HG03439 (cell line): Measurements from ENCODE around the gene UBXN1.
"Not testable (repeated sequence)": the region's sequence is repeated elsewhere in the genome, so short reads cannot be mapped to it uniquely, and the experiment has no call there.

Experiments
- ATAC-seq: cut with Tn5 transposase; IDR thresholded peaks from one replicate; pipeline ENCODE4 v1.9.1; 2021; ENCODE audit warnings: mild to moderate bottlenecking, moderate library complexity; ENCODE audit not compliant: unreplicated experiment

The UBXN1 gene

DNA sequence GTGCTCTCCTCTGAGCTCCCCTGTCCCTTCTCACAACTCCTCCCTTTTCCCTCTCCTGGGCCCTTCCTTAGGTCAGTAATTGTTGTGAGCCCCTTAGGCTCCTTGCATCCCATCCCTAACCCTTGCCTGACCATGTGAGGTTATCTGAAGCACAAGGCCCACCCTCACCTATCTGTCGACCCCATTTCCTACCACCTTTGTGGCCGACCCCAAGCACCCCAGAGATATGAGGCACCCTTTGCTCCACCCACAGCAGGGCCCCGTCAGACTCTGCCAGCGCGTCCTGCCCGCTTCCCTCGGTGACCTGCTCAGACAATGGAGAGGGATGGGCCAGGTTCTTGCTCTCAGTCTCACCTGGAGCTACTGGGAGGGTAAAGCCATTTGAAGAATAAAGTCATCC is 29.9 kb upstream of the UBXN1 start:
- no peak for ATAC-seq

GRCh38 chr11:62708392-62708791 is 29.5 kb upstream of the UBXN1 start:
- no peak for ATAC-seq

GRCh38 chr11:62707277-62707861 is 28.5 kb upstream of the UBXN1 start, which contains the start of the genes BSCL2 and GNG3:
TSS of gene BSCL2 (minus strand) at chr11:62707424. CDS start at chr11:62707195, 229 bp downstream.
TSS of gene GNG3 (plus strand) at chr11:62707676. CDS start at chr11:62708296, 620 bp downstream.
- ATAC-seq = no peak

- no peak for ATAC-seq
These were observed 28.0 kb upstream of the UBXN1 start for GRCh38 chr11:62706850-62707247.

GRCh38 chr11:62705880-62706849 is 27.3 kb upstream of the UBXN1 start:
- ATAC-seq = peak; percentile 42

- ATAC-seq = no peak
These were observed 26.5 kb upstream of the UBXN1 start for GRCh38 chr11:62705413-62705812.

DNA sequence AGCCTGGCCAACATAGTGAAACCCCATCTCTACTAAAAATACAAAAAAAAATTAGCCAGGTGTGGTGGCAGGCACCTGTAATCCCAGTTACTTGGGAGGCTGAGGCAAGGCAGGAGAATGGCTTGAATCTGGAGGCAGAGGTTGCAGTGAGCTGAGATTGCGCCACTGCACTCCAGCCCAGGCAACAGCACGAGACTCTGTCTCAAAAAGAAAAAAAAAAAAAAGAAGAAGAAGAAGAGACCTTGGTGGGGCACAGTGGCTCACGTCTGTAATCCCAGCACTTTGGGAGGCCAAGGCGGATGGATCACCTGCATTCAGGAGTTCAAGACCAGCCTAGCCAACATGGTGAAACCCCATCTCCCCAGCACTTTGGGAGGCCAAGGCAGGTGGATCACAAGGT is 25.0 kb upstream of the UBXN1 start:
- not testable (repeated sequence) for ATAC-seq

DNA sequence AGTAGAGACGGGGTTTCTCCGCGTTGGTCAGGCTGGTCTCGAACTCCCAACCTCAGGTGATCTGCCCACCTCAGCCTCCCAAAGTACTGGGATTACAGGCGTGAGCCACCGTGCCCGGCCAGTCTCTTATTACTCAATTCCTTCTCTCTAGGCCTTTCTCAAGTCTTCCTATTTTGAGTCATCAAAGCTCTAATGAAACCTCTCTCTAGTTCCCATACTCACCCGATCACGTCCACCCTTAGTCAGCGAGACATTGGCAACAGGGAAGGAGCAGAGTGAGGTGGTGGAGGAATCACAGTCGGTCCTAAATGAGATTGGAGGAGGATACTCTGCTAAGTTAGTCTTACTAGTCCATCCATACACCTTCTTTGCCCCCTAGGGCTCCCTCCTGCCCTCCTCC is 23.4 kb upstream of the UBXN1 start:
- ATAC-seq = no peak

- ATAC-seq = no peak
These were observed 15.7 kb upstream of the UBXN1 start for GRCh38 chr11:62694455-62695167.

DNA sequence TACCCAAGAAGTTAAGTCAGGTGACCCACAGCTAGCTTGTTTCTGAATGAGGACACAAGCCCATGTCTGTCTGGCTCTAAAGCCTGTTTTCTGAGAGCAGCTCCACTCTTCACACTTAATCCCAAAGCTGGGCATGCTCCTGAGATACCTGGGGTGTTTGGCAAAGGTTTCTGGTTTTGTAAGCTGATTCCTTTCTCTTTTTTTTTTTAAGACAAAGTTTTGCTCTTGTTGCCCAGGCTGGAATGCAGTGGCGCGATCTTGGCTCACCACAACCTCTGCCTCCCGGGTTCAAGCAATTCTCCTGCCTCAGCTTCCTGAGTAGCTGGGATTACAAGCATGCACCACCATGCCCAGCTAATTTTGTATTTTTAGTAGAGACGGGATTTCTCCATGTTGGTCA is 14.8 kb upstream of the UBXN1 start:
- not testable (repeated sequence) for ATAC-seq

GRCh38 chr11:62689421-62690183 is 10.7 kb upstream of the UBXN1 start, which contains the start of gene LRRN4CL:
TSS of gene LRRN4CL (minus strand) at chr11:62689530. CDS start at chr11:62688508, 1,022 bp downstream.
- ATAC-seq = no peak

DNA sequence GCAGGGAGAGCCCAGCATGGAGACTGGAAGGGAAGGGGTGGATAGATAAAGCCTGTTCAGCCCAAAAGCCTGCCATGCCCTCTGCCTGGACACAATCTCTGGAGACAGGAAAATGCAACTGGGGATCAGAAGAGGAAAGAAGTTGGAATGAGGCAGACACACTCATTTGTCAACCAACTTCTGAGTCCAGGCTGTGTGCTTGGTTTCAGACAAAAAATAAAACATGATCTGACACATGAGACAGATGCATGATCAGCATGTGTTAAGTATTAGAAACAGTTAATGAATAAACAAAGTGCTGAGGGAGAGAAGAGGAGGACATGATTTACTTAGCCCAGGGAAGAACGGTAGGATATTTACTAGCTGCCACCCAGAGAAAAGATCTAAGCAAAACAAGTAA is 9.6 kb upstream of the UBXN1 start:
- no peak for ATAC-seq

GRCh38 chr11:62687508-62688396 is 8.9 kb upstream of the UBXN1 start:
- ATAC-seq = no peak

- ATAC-seq = no peak
These were observed 3.6 kb upstream of the UBXN1 start for GRCh38 chr11:62682518-62682917.

DNA sequence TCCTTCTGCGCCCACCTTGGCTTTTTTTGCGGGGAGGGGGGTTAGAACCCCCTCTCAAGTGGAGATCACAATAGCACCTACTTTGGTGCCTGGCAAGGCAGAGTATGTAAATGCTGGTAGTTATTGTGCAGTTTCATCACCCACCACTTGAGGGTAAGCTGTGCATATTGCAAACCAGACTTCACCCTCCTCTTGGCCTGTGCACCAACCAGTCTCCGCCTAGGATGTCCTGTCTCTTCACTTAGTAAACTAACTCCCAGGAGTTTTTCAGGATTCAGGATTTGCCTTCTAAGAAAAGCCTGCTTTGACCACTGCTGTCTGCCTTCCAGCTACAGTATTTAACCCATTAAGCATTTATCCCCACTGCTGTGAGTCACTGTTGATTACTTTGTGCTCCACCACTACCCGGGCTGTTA is 2.0 kb upstream of the UBXN1 start:
- ATAC-seq = peak; percentile 48

DNA sequence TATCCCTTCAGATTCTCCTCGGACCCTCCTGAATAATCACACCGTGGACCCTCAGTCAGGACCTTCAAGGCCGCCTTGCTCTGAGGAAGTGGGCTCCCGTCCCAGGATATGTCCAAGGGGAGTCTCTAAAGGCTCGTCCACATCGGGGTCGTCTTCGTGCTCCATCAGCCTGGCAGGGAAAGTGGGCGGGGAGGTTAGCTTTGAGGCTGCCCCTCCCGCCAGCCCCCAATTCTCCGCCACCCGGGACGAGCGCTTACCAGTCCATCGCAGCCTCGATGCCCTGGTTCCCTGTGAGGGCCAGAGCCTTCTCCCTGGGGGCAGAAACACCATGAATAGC is 472 bp downstream of the UBXN1 start:
- peak; percentile 3 for ATAC-seq

DNA sequence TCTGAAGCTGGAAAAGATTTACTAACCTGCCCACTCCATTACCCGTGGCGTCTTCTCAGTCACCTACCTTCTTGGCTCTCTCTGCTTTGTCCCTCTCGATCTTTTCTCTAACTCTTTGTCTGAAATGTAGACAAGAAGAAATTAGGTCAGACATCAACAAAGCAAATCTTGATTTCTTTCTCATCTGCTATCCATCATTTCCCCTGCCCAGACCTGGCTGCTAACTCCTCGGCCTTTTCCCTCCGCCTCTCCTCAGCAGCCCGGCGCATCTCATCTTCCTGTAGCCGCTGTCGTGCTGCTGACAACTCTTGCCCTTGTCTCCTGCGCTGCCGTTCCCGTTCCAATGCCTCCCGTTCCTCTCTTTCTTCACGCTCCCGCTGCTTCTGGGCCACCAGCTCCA is 1.2 kb downstream of the UBXN1 start:
- ATAC-seq = no peak

- no peak for ATAC-seq
These were observed 1.7 kb downstream of the UBXN1 start for GRCh38 chr11:62677156-62677555.

DNA sequence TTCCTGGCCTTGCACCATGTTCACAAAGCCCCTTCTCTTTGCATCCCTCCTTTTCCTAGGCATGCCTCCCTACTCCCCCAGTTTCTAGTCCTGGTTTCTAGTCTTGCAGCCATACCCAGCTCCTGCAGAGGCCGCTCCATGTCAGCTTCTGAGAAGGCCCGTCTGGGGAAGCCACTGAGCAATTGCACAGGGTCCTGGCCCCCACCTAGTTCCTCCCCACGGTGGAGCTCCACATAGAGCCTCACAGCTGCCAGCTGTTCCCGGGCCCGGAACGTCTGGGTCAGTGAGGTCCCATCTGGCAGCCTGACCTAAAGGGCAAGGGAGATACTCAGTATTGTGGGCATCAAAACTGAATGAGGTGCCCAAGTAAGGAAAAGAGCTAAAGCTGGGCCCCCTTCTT is 2.2 kb downstream of the UBXN1 start:
- no peak for ATAC-seq

- not testable (repeated sequence) for ATAC-seq
These were observed 3.5 kb downstream of the UBXN1 start for GRCh38 chr11:62675415-62675814.
